Left ventricle myocardium inferior (tissue), 1 donor: Measurements from ENCODE around the gene YBX2. TPM values are rescaled to one million over a fixed set of nuclear protein-coding genes. Genes with fewer than 3 reads are reported as not detected.

Experiments used
- DNase-seq: peaks from one replicate; pipeline ENCODE4 v3.0.0-alpha.2; 2020
- H3K27ac ChIP-seq: fragments of 200-600 bp; replicated peaks from 2 replicates; pipeline ENCODE4 v1.8.0; 2021
- H3K27me3 ChIP-seq: fragments of 200-600 bp; 2 replicates; pipeline ENCODE4 v1.8.0; 2021; ENCODE audit warnings: low read depth
- H3K36me3 ChIP-seq: fragments of 200-600 bp; 2 replicates; pipeline ENCODE4 v1.8.0; 2021
- H3K4me1 ChIP-seq: fragments of 200-600 bp; 2 replicates; pipeline ENCODE4 v1.8.0; 2021
- H3K4me3 ChIP-seq: fragments of 200-600 bp; 2 replicates; pipeline ENCODE4 v1.8.0; 2021; ENCODE audit warnings: mild to moderate bottlenecking, moderate library complexity
- H3K9me3 ChIP-seq: fragments of 200-600 bp; replicated peaks from 2 replicates; pipeline ENCODE4 v1.8.0; 2021
- CTCF ChIP-seq: fragments of 200-600 bp; IDR thresholded peaks from 2 replicates; pipeline ENCODE4 v1.8.0; 2021; ENCODE audit warnings: antibody characterized with exemption, mild to moderate bottlenecking, borderline replicate concordance
- intact Hi-C: fragments of 100-400 bp; cut with micrococcal nuclease; formaldehyde crosslinking; loops from one replicate; pipeline ENCODE4 v1.11.0; 2022
- total RNA-seq: library from RNA; stranded (reverse); fragmentation: NEBNext Ultra II Directional; extraction: Animal tissue kit (Norgen Biotek cat#: 25700); gene quantifications from one replicate; pipeline ENCODE4 v1.2.1, GENCODE V29; 2021
- donor health status: DM: no; HTN: yes; CAD: no; lungs with severe emphysema.

The YBX2 gene
- total RNA-seq, 1 donor from 2014 or later = 0.77 TPM

- Histone ChIP-seq H3K36me3 (no peaks in the 10 kb centered on the region), H3K27ac (peak overlapping the region; percentile 67), H3K4me1 (peaks cover 79% of the 10 kb centered on the region), H3K27me3 (peaks cover 77% of the 10 kb centered on the region), H3K9me3 (no peaks in the 10 kb centered on the region), H3K4me3 (no peak overlapping the region)
- intact Hi-C loops = no loop called here
- DNase-seq = no peak
- TF ChIP-seq CTCF = no peak
Measured at GRCh38 chr17:7292194-7292593, 2.2 kb downstream of the YBX2 start.

- intact Hi-C loops = no loop called here
- no peak for TF ChIP-seq CTCF
- no peaks in the 10 kb centered on the region for H3K9me3 ChIP-seq
- H3K4me3 ChIP-seq = no peak overlapping the region
- peaks cover 11% of the 10 kb centered on the region for H3K36me3 ChIP-seq
- peaks cover 76% of the 10 kb centered on the region for H3K27me3 ChIP-seq
- peak overlapping the region; percentile 67 for H3K27ac ChIP-seq
- DNase-seq = no peak
- H3K4me1 ChIP-seq = peaks cover 74% of the 10 kb centered on the region
Measured at GRCh38 chr17:7290685-7291084, 3.8 kb downstream of the YBX2 start.

GRCh38 chr17:7290166-7290565 lies 4.3 kb downstream of the YBX2 start:
- Histone ChIP-seq H3K4me1 (peaks cover 74% of the 10 kb centered on the region), H3K36me3 (peaks cover 16% of the 10 kb centered on the region), H3K27me3 (peaks cover 71% of the 10 kb centered on the region), H3K4me3 (no peak overlapping the region), H3K27ac (peak overlapping the region; percentile 67), H3K9me3 (no peaks in the 10 kb centered on the region)
- TF ChIP-seq CTCF = no peak
- intact Hi-C loops = no loop called here
- DNase-seq = no peak

- Histone ChIP-seq H3K9me3 (no peaks in the 10 kb centered on the region), H3K4me3 (no peak overlapping the region), H3K27me3 (peaks cover 71% of the 10 kb centered on the region), H3K27ac (peak overlapping the region; percentile 67), H3K36me3 (peaks cover 23% of the 10 kb centered on the region), H3K4me1 (peaks cover 74% of the 10 kb centered on the region)
- intact Hi-C loops = no loop called here
- no peak for DNase-seq
- TF ChIP-seq CTCF = no peak
Measured at GRCh38 chr17:7289256-7290032, 5.0 kb downstream of the YBX2 start.

GRCh38 chr17:7285679-7286078 lies 8.8 kb downstream of the YBX2 start:
- no peak overlapping the region for H3K4me3 ChIP-seq
- DNase-seq = no peak
- TF ChIP-seq CTCF = no peak
- peaks cover 64% of the 10 kb centered on the region for H3K27me3 ChIP-seq
- intact Hi-C loops = no loop called here
- H3K36me3 ChIP-seq = peaks cover 34% of the 10 kb centered on the region
- no peaks in the 10 kb centered on the region for H3K9me3 ChIP-seq
- H3K27ac ChIP-seq = peak overlapping the region; percentile 95
- peaks cover 73% of the 10 kb centered on the region for H3K4me1 ChIP-seq
